Liver (tissue), 3 donors: ENCODE measurements around the gene C16orf86.

Source experiments
- GABPA ChIP-seq, 2 donors: IDR thresholded peaks in 1 of 2; conservative IDR thresholded peaks in 1 of 2; 2 replicates each; pipeline ENCODE4 v1.6.1; 2016; ENCODE audit warnings: antibody characterized with exemption in 2 of 2, mild to moderate bottlenecking in 1 of 2, moderate library complexity in 1 of 2
- JUND ChIP-seq, 2 donors: IDR thresholded peaks; 2 replicates each; pipeline ENCODE4 v1.6.1; 2016; ENCODE audit warnings: antibody characterized with exemption in 2 of 2
- RAD21 ChIP-seq, 2 donors: IDR thresholded peaks; 2 replicates each; pipeline ENCODE4 v1.6.1; 2016; ENCODE audit warnings: antibody characterized with exemption in 2 of 2, mild to moderate bottlenecking in 2 of 2
- SP1 ChIP-seq: IDR thresholded peaks from 2 replicates; pipeline ENCODE4 v1.6.1; 2018; ENCODE audit warnings: antibody characterized with exemption, mild to moderate bottlenecking
- TAF1 ChIP-seq: conservative IDR thresholded peaks from 2 replicates; pipeline ENCODE4 v1.6.1; 2016; ENCODE audit warnings: antibody characterized with exemption, mild to moderate bottlenecking
- YY1 ChIP-seq: IDR thresholded peaks from 2 replicates; pipeline ENCODE4 v1.6.1; 2016; ENCODE audit warnings: antibody characterized with exemption, mild to moderate bottlenecking
- TF ChIP-seq, protein P1 (sequence below): fragments of 150-350 bp; IDR thresholded peaks from 2 replicates; pipeline ENCODE4 v1.5.1; 2017; ENCODE audit warnings: improper control_type of control experiment, low read depth, low read length; ENCODE audit not compliant: missing input control
- TF ChIP-seq, protein P2 (sequence below): IDR thresholded peaks from 2 replicates; pipeline ENCODE4 v1.6.1; 2016; ENCODE audit warnings: antibody characterized with exemption
- TF ChIP-seq, protein P3 (sequence below): IDR thresholded peaks from 2 replicates; pipeline ENCODE4 v1.6.1; 2016; ENCODE audit warnings: antibody characterized with exemption
- TF ChIP-seq, protein P4 (sequence below): IDR thresholded peaks from 2 replicates; pipeline ENCODE4 v1.6.1; 2016; ENCODE audit warnings: antibody characterized with exemption, mild to moderate bottlenecking
- TF ChIP-seq, protein P5 (sequence below): IDR thresholded peaks from 2 replicates; pipeline ENCODE4 v1.6.1; 2016; ENCODE audit warnings: antibody characterized with exemption
- donor health status: healthy.
- donor health status: healthy.

DNA sequence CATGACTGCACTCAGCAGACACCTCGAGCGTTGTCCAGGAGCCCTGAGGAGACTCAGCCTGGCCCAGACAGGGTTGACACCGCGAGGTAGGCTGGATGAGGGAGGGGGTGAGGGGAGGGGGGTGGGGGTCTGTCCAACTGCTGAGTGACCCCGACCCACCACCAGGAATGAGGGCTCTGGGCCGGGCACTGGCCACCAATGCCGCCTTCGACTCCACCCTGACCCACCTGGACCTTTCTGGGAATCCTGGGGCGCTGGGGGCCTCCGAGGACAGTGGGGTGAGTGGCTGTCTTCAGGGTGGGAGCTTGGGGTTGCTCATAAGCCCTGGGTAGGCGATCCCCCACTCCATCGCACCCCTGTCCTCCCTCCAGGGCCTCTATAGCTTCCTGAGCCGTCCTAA is 18.9 kb upstream of the C16orf86 start:
- TF ChIP-seq, protein P1, sequence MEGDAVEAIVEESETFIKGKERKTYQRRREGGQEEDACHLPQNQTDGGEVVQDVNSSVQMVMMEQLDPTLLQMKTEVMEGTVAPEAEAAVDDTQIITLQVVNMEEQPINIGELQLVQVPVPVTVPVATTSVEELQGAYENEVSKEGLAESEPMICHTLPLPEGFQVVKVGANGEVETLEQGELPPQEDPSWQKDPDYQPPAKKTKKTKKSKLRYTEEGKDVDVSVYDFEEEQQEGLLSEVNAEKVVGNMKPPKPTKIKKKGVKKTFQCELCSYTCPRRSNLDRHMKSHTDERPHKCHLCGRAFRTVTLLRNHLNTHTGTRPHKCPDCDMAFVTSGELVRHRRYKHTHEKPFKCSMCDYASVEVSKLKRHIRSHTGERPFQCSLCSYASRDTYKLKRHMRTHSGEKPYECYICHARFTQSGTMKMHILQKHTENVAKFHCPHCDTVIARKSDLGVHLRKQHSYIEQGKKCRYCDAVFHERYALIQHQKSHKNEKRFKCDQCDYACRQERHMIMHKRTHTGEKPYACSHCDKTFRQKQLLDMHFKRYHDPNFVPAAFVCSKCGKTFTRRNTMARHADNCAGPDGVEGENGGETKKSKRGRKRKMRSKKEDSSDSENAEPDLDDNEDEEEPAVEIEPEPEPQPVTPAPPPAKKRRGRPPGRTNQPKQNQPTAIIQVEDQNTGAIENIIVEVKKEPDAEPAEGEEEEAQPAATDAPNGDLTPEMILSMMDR: no peak
- TF ChIP-seq, protein P2, sequence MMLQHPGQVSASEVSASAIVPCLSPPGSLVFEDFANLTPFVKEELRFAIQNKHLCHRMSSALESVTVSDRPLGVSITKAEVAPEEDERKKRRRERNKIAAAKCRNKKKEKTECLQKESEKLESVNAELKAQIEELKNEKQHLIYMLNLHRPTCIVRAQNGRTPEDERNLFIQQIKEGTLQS: no peak
- TF ChIP-seq YY1: no peak
- TF ChIP-seq JUND (IDR thresholded peaks at IDR 0.05): no peak
- no peak for TF ChIP-seq RAD21 (IDR thresholded peaks at IDR 0.05)
- TF ChIP-seq SP1: no peak
- no peak for TF ChIP-seq GABPA (IDR thresholded peaks at IDR 0.05 in 1 of 2, conservative IDR thresholded peaks at IDR 0.05 in 1 of 2)
- no peak for TF ChIP-seq TAF1
- TF ChIP-seq, protein P3, sequence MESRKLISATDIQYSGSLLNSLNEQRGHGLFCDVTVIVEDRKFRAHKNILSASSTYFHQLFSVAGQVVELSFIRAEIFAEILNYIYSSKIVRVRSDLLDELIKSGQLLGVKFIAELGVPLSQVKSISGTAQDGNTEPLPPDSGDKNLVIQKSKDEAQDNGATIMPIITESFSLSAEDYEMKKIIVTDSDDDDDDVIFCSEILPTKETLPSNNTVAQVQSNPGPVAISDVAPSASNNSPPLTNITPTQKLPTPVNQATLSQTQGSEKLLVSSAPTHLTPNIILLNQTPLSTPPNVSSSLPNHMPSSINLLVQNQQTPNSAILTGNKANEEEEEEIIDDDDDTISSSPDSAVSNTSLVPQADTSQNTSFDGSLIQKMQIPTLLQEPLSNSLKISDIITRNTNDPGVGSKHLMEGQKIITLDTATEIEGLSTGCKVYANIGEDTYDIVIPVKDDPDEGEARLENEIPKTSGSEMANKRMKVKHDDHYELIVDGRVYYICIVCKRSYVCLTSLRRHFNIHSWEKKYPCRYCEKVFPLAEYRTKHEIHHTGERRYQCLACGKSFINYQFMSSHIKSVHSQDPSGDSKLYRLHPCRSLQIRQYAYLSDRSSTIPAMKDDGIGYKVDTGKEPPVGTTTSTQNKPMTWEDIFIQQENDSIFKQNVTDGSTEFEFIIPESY: no peak
- TF ChIP-seq, protein P4, sequence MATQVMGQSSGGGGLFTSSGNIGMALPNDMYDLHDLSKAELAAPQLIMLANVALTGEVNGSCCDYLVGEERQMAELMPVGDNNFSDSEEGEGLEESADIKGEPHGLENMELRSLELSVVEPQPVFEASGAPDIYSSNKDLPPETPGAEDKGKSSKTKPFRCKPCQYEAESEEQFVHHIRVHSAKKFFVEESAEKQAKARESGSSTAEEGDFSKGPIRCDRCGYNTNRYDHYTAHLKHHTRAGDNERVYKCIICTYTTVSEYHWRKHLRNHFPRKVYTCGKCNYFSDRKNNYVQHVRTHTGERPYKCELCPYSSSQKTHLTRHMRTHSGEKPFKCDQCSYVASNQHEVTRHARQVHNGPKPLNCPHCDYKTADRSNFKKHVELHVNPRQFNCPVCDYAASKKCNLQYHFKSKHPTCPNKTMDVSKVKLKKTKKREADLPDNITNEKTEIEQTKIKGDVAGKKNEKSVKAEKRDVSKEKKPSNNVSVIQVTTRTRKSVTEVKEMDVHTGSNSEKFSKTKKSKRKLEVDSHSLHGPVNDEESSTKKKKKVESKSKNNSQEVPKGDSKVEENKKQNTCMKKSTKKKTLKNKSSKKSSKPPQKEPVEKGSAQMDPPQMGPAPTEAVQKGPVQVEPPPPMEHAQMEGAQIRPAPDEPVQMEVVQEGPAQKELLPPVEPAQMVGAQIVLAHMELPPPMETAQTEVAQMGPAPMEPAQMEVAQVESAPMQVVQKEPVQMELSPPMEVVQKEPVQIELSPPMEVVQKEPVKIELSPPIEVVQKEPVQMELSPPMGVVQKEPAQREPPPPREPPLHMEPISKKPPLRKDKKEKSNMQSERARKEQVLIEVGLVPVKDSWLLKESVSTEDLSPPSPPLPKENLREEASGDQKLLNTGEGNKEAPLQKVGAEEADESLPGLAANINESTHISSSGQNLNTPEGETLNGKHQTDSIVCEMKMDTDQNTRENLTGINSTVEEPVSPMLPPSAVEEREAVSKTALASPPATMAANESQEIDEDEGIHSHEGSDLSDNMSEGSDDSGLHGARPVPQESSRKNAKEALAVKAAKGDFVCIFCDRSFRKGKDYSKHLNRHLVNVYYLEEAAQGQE: no peak
- TF ChIP-seq, protein P5, sequence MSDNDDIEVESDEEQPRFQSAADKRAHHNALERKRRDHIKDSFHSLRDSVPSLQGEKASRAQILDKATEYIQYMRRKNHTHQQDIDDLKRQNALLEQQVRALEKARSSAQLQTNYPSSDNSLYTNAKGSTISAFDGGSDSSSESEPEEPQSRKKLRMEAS: no peak
